NCI-H82 (cell line): ENCODE measurements around the gene AHDC1.

Source experiments
- DNase-seq: peaks from one replicate; lab custom pipeline; 2025; lab: John Stamatoyannopoulos, UW

AHDC1 gene

GRCh38 chr1:27584453-27584852, 19.5 kb downstream of the AHDC1 start:
- no peak for DNase-seq

GRCh38 chr1:27583479-27583878, 20.5 kb downstream of the AHDC1 start:
- DNase-seq = peak; percentile 60

GRCh38 chr1:27581823-27582243, 22.1 kb downstream of the AHDC1 start:
- no peak for DNase-seq

- DNase-seq = peak; percentile 60
Measured at GRCh38 chr1:27577504-27578188, 26.3 kb downstream of the AHDC1 start.

GRCh38 chr1:27576806-27577227, 27.1 kb downstream of the AHDC1 start:
- DNase-seq = no peak

GRCh38 chr1:27575840-27576331, 28.1 kb downstream of the AHDC1 start:
- peak; percentile 67 for DNase-seq

GRCh38 chr1:27574871-27575831, 28.8 kb downstream of the AHDC1 start:
- peak; percentile 91 for DNase-seq

GRCh38 chr1:27574001-27574781, 29.8 kb downstream of the AHDC1 start:
- DNase-seq = no peak

- DNase-seq = peak; percentile 60
Measured at GRCh38 chr1:27572679-27573426, 31.1 kb downstream of the AHDC1 start.

GRCh38 chr1:27572019-27572678, 31.8 kb downstream of the AHDC1 start:
- DNase-seq = no peak

- peak; percentile 37 for DNase-seq
Measured at GRCh38 chr1:27571439-27572018, 32.4 kb downstream of the AHDC1 start.

- no peak for DNase-seq
Measured at GRCh38 chr1:27570784-27571183, 33.2 kb downstream of the AHDC1 start.

- DNase-seq = no peak
Measured at GRCh38 chr1:27570356-27570755, 33.6 kb downstream of the AHDC1 start.

- DNase-seq = no peak
Measured at GRCh38 chr1:27569506-27570291, 34.2 kb downstream of the AHDC1 start.

GRCh38 chr1:27569088-27569460, 34.9 kb downstream of the AHDC1 start:
- DNase-seq = no peak

- DNase-seq = peak; percentile 99
Measured at GRCh38 chr1:27568300-27569087, 35.5 kb downstream of the AHDC1 start.

GRCh38 chr1:27567971-27568299, 36.0 kb downstream of the AHDC1 start:
- DNase-seq = no peak

- DNase-seq = peak; percentile 57
Measured at GRCh38 chr1:27567146-27567526, 36.8 kb downstream of the AHDC1 start.
